Activated CD4-positive, alpha-beta memory T cell treated with anti-CD3 and anti-CD28 coated beads for 36 hours (primary cell): ENCODE data around the gene STARD8. TPM values are rescaled to one million over a fixed set of nuclear protein-coding genes. Genes with fewer than 3 reads are reported as not detected.

Experiments used
- CTCF ChIA-PET: fragments of 350-600 bp; sonication (Branson Sonifier 250); formaldehyde crosslinking; loops from one replicate; lab custom pipeline; 2021; ENCODE audit warnings: antibody characterized with exemption, inconsistent platforms; lab: Charles Lee
- POLR2A ChIA-PET: fragments of 350-600 bp; sonication (Branson Sonifier 250); formaldehyde crosslinking; loops from one replicate; lab custom pipeline; 2021; ENCODE audit warnings: antibody characterized with exemption; lab: Charles Lee
- DNase-seq: peaks from one replicate; pipeline ENCODE4 v3.0.0-alpha.2; 2020
- H3K27ac Mint-ChIP-seq: one replicate; pipeline ENCODE4 v1.8.0; 2021; ENCODE audit warnings: mixed read lengths
- H3K27me3 Mint-ChIP-seq: one replicate; pipeline ENCODE4 v1.8.0; 2021; ENCODE audit warnings: mixed read lengths
- H3K36me3 Mint-ChIP-seq: one replicate; pipeline ENCODE4 v1.8.0; 2021; ENCODE audit warnings: mixed read lengths
- H3K4me1 Mint-ChIP-seq: one replicate; pipeline ENCODE4 v1.8.0; 2021; ENCODE audit warnings: low read depth, mixed read lengths
- H3K4me3 Mint-ChIP-seq: one replicate; pipeline ENCODE4 v1.8.0; 2021; ENCODE audit warnings: mild to moderate bottlenecking, mixed read lengths
- H3K9me3 Mint-ChIP-seq: one replicate; pipeline ENCODE4 v1.8.0; 2021; ENCODE audit warnings: mixed read lengths
- intact Hi-C: fragments of 100-400 bp; cut with micrococcal nuclease; formaldehyde crosslinking; loops from one replicate; pipeline ENCODE4 v1.15.1; 2023
- total RNA-seq, 2 experiments: library from RNA; stranded (reverse); gene quantifications; one replicate each; pipeline ENCODE4 v1.2.3, GENCODE V29; 2021

Gene STARD8
- total RNA-seq, 2 experiments from 2014 or later, result 0.57 to 0.80 TPM

DNA sequence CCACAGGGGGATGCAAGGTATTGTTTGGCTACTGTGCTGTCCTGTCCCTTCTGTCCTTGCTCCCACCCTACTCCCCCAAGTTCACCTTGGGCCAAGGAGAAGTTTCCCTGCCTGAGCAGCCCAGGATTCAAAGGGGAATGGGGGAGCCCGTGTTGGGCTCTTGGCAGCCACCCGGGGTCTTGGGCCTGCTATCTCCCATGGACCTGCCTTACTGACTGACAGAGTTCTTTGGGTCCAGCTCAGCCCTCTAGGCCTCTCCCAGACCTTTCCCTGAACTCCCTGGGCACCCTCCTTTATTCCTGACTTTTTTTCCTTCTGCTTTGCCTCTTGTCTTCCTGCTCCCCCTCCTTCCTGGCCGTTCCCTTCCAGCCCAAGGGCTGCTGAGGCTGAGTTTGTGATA lies 67.4 kb downstream of the STARD8 start:
- Mint-ChIP-seq H3K36me3 (no peaks in the 10 kb centered on the region), H3K27ac (no peak overlapping the region), H3K9me3 (no peaks in the 10 kb centered on the region), H3K4me1 (no peaks in the 10 kb centered on the region), H3K27me3 (no peaks in the 10 kb centered on the region), H3K4me3 (no peak overlapping the region)
- intact Hi-C loops, result no loop called here
- ChIA-PET CTCF (no interaction called here), POLR2A (no interaction called here)
- DNase-seq, result no peak

DNA sequence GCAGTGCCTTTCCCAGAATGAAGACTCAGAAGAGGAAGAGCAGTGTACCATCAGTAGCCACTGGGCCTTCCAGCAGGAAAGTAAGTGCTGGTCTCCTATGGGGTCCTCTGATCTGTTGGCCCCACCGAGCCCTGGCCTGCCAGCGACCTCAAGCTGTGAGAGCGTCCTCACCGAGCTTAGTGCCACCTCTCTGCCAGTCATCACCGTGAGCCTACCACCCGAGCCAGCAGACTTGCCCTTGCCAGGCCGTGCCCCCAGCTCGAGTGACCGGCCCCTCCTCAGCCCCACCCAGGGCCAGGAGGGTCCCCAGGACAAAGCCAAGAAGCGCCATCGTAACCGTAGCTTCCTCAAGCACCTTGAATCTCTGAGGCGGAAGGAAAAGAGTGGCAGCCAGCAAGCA lies 69.7 kb downstream of the STARD8 start:
- intact Hi-C loops, result no loop called here
- POLR2A ChIA-PET, result no interaction called here

DNA sequence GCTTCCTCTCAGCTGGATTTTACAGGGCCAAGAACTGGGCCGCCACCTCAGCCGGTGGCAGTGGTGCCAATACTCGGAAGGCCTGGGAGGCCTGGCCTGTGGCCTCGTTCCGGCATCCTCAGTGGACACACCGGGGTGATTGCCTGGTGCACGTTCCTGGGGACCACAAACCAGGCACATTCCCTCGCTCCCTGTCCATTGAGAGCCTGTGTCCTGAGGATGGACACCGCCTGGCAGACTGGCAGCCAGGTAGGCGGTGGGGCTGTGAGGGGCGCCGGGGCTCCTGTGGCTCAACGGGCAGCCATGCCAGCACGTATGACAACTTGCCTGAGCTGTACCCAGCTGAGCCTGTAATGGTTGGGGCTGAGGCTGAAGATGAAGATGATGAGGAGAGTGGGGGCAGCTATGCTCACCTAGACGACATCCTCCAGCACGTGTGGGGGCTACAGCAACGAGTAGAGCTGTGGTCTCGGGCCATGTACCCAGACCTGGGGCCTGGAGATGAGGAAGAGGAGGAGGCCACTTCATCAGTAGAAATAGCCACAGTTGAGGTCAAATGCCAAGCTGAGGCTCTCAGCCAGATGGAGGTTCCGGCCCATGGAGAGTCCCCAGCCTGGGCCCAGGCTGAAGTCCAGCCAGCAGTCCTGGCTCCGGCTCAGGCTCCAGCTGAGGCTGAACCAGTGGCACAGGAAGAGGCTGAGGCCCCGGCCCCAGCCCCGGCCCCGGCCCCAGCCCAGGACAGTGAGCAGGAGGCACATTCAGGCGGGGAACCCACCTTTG lies 70.4 kb downstream of the STARD8 start:
- ChIA-PET CTCF (no interaction called here), POLR2A (no interaction called here)
- intact Hi-C loops, result no loop called here
- no peaks in the 10 kb centered on the region for H3K9me3 Mint-ChIP-seq
- H3K4me3 Mint-ChIP-seq, result no peak overlapping the region
- H3K36me3 Mint-ChIP-seq, result no peaks in the 10 kb centered on the region
- no peak for DNase-seq
- H3K4me1 Mint-ChIP-seq, result no peaks in the 10 kb centered on the region
- H3K27ac Mint-ChIP-seq, result no peak overlapping the region
- no peaks in the 10 kb centered on the region for H3K27me3 Mint-ChIP-seq

More for the DNA sequence above, 69.7 kb downstream of the STARD8 start:
- no peak overlapping the region for H3K4me3 Mint-ChIP-seq
- DNase-seq, result no peak
- H3K27me3 Mint-ChIP-seq, result no peaks in the 10 kb centered on the region
- H3K27ac Mint-ChIP-seq, result no peak overlapping the region
- no peaks in the 10 kb centered on the region for H3K4me1 Mint-ChIP-seq
- CTCF ChIA-PET, result no interaction called here
- no peaks in the 10 kb centered on the region for H3K36me3 Mint-ChIP-seq
- no peaks in the 10 kb centered on the region for H3K9me3 Mint-ChIP-seq

GRCh38 chrX:68718443-68718820 lies 71.0 kb downstream of the STARD8 start:
- Mint-ChIP-seq H3K9me3 (no peaks in the 10 kb centered on the region), H3K27ac (no peak overlapping the region), H3K4me3 (no peak overlapping the region), H3K27me3 (no peaks in the 10 kb centered on the region), H3K4me1 (no peaks in the 10 kb centered on the region), H3K36me3 (no peaks in the 10 kb centered on the region)
- intact Hi-C loops, result no loop called here
- ChIA-PET POLR2A (no interaction called here), CTCF (no interaction called here)
- DNase-seq, result no peak

DNA sequence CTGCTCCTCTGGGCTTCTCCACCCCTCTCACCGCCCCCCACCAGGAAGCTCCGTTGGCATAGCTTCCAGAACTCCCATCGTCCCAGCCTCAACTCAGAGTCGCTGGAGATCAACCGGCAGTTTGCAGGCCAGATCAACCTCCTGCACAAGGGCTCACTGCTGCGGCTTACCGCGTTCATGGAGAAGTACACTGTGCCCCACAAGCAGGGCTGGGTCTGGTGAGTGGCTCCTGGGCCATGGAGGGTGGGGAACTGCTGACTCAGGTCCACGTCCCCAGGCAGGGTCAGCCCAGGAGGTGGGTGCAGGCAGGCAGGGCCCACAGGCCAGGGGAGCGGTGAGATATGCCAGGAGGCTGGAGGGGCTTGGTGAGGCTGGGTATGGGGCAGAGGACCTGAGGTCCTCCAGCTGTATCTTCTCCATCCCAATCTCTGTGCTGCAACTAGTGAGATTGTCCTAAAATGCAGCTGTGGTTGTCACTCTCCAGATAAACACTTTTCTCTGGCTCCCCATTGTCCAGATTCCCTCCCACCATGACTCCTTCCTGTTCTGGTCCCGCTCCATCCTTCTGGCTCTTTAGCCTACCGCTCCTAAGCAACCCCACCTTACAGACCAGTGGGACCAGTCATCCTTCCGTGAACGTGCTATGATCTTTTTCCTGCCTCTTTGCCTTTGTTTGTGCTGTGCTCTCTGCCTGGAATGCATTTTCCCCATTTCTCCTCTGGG lies 71.9 kb downstream of the STARD8 start:
- Mint-ChIP-seq H3K27me3 (no peaks in the 10 kb centered on the region), H3K36me3 (no peaks in the 10 kb centered on the region), H3K27ac (no peak overlapping the region), H3K9me3 (no peaks in the 10 kb centered on the region), H3K4me3 (no peak overlapping the region), H3K4me1 (no peaks in the 10 kb centered on the region)
- POLR2A ChIA-PET, result no interaction called here
- intact Hi-C loops, result no loop called here
- DNase-seq, result no peak
- CTCF ChIA-PET, result interaction anchor here (0.7 kb wide), 1 partner anchor 8 kb away, joined by 3 read pairs; no protein-coding TSS in a partner anchor

DNA sequence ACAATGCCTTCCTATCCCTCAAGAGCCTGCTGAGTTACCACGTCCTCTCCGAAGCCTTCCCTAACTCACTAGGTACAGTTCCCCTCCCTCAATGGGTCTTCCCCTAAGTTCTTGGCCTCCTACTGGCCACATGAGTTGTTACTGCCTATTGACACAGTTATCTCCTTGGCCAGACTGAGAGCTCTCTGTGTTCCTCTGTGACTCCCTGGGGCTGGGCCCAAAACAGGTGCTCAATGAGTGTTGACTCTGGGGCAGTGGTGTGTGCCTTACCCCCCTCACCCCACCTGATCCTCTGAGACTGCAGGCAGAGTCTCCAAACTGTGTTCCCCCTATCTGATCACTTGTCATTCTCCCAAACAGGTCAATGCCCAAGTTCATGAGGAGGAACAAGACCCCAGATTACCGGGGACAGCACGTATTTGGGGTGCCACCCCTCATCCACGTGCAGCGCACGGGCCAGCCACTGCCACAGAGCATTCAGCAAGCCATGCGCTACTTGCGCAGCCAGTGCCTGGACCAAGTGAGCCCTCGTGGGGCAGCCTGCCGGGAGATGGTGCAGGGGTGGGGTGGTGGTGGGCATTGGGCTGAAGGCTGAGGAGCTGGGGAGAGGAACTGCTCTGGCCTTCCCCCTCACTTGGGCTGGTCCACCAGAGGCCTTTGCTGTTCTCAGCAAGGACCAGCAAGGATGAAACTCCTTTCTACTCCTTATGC lies 72.6 kb downstream of the STARD8 start:
- CTCF ChIA-PET, result no interaction called here
- H3K9me3 Mint-ChIP-seq, result no peaks in the 10 kb centered on the region
- intact Hi-C loops, result no loop called here

GRCh38 chrX:68720851-68721250 lies 73.4 kb downstream of the STARD8 start:
- ChIA-PET CTCF (no interaction called here), POLR2A (no interaction called here)
- Mint-ChIP-seq H3K4me1 (no peaks in the 10 kb centered on the region), H3K36me3 (no peaks in the 10 kb centered on the region), H3K27ac (no peak overlapping the region), H3K9me3 (no peaks in the 10 kb centered on the region), H3K27me3 (no peaks in the 10 kb centered on the region), H3K4me3 (no peak overlapping the region)
- intact Hi-C loops, result no loop called here
- no peak for DNase-seq

More for the DNA sequence above, 72.6 kb downstream of the STARD8 start:
- Mint-ChIP-seq H3K36me3 (no peaks in the 10 kb centered on the region), H3K27ac (no peak overlapping the region), H3K4me1 (no peaks in the 10 kb centered on the region), H3K4me3 (no peak overlapping the region), H3K27me3 (no peaks in the 10 kb centered on the region)
- no peak for DNase-seq
- POLR2A ChIA-PET, result no interaction called here

- no peak for DNase-seq
- Mint-ChIP-seq H3K9me3 (no peaks in the 10 kb centered on the region), H3K4me1 (no peaks in the 10 kb centered on the region), H3K27me3 (no peaks in the 10 kb centered on the region), H3K4me3 (no peak overlapping the region), H3K36me3 (no peaks in the 10 kb centered on the region), H3K27ac (no peak overlapping the region)
- intact Hi-C loops, result no loop called here
- POLR2A ChIA-PET, result no interaction called here
- CTCF ChIA-PET, result no interaction called here
Measured at GRCh38 chrX:68721546-68721945, 74.1 kb downstream of the STARD8 start.

DNA sequence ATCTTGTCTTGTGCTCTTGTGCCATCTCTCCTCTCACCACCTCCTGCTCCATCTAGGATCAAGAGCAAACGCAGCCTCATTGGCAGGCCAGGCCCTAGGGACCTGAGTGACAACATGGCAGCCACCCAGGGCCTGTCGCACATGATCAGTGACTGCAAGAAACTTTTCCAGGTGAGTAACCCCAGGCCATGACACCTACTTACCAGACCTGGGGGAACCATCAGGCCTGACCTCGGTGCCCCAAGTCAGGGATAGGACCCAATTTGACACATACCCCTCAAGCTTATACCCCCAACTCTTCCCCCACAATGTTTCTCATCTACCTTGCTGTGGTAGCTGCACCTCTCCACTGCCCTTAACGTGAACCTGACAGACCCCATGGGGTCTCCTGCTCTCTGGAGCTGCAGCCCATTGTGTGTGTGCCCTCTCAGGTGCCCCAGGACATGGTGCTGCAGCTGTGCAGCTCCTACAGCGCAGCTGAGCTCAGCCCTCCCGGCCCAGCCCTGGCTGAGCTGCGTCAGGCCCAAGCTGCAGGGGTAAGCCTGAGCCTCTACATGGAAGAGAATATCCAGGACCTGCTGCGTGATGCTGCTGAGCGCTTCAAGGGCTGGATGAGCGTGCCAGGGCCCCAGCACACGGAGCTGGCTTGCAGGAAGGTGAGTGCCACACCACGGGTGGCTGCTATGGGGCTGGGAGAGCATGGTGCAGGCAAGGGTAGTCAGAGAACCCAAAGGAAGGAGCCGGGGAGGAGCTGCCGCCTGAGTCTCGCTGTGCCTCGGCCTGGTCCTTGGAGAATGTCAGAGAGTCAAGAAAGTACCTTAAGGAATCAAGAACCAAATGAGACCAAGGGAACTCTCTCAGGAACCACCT lies 74.8 kb downstream of the STARD8 start:
- Mint-ChIP-seq H3K4me1 (no peaks in the 10 kb centered on the region), H3K36me3 (no peaks in the 10 kb centered on the region), H3K4me3 (no peak overlapping the region), H3K9me3 (no peaks in the 10 kb centered on the region), H3K27ac (no peak overlapping the region), H3K27me3 (no peaks in the 10 kb centered on the region)
- intact Hi-C loops, result no loop called here
- DNase-seq, result no peak
- ChIA-PET CTCF (no interaction called here), POLR2A (no interaction called here)

DNA sequence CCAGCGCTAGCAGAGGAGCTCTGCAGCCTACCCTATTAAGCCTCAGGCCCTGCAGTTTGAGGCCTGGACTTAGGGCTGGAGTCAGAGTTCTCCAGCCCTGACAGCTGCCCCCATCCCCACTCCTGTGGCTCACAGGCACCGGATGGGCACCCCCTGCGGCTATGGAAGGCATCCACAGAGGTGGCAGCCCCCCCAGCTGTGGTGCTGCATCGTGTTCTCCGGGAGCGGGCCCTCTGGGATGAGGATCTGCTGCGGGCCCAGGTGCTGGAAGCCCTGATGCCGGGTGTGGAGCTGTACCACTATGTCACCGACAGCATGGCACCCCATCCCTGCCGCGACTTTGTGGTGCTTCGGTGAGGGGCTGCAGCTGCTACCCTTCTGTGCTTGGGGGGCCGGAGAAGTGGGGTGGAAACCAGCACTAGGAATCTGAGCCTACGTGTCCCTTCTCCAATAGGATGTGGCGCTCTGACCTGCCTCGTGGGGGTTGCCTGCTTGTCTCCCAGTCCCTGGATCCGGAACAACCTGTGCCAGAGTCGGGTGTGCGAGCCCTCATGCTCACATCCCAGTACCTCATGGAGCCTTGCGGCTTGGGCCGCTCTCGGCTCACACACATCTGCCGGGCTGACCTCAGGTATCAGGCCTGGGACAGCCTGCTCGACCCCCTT lies 76.2 kb downstream of the STARD8 start:
- ChIA-PET POLR2A (no interaction called here), CTCF (no interaction called here)
- no peak for DNase-seq
- Mint-ChIP-seq H3K4me1 (no peaks in the 10 kb centered on the region), H3K9me3 (no peaks in the 10 kb centered on the region), H3K4me3 (no peak overlapping the region), H3K27me3 (no peaks in the 10 kb centered on the region), H3K27ac (no peak overlapping the region), H3K36me3 (no peaks in the 10 kb centered on the region)
- intact Hi-C loops, result no loop called here

- no peaks in the 10 kb centered on the region for H3K27me3 Mint-ChIP-seq
- no peaks in the 10 kb centered on the region for H3K36me3 Mint-ChIP-seq
- H3K27ac Mint-ChIP-seq, result no peak overlapping the region
- H3K4me3 Mint-ChIP-seq, result no peak overlapping the region
- ChIA-PET POLR2A (no interaction called here), CTCF (no interaction called here)
- DNase-seq, result no peak
- no peaks in the 10 kb centered on the region for H3K9me3 Mint-ChIP-seq
- intact Hi-C loops, result no loop called here
- H3K4me1 Mint-ChIP-seq, result no peaks in the 10 kb centered on the region
Measured at GRCh38 chrX:68724531-68725020, 77.1 kb downstream of the STARD8 start.
